H1 (cell line): Measurements from ENCODE around the gene ZNF609.

Source experiments
- ATF2 ChIP-seq: IDR thresholded peaks from 2 replicates; pipeline ENCODE4 v1.6.1; 2012; ENCODE audit warnings: low read length, inconsistent platforms
- CBX5 ChIP-seq: fragments of 300-800, 300-1000 bp; sonication (generic); IDR thresholded peaks from 2 replicates; pipeline ENCODE4 v1.7.1; 2016; ENCODE audit warnings: antibody characterized with exemption, low read length, low read depth
- CBX8 ChIP-seq: fragments of 300-800, 300-1000 bp; sonication (generic); IDR thresholded peaks from 2 replicates; pipeline ENCODE4 v1.7.1; 2016; ENCODE audit warnings: low read depth, low read length, borderline replicate concordance
- CHD1 ChIP-seq: IDR thresholded peaks from 2 replicates; pipeline ENCODE4 v1.6.1; 2012; ENCODE audit warnings: low read depth, low read length, improper control_type of control experiment
- CHD7 ChIP-seq: fragments of 300-600 bp; sonication (generic); IDR thresholded peaks from 2 replicates; pipeline ENCODE4 v1.7.1; 2012; ENCODE audit warnings: low read length, moderate library complexity, mild to moderate bottlenecking, inconsistent platforms; ENCODE audit not compliant: insufficient replicate concordance
- CTCF ChIP-seq, 3 experiments: IDR thresholded peaks; 1 replicate in 2 of 3; 2 replicates in 1 of 3; pipeline versions ENCODE4 v1.5.1 to v1.6.1; 2011; ENCODE audit warnings: low read length in 3 of 3, mild to moderate bottlenecking in 3 of 3, inconsistent platforms in 2 of 3, low read depth in 1 of 3, moderate library complexity in 1 of 3; ENCODE audit not compliant: insufficient read depth in 1 of 3; ENCODE audit errors: control extremely low read depth in 1 of 3
- EP300 ChIP-seq, 2 experiments: IDR thresholded peaks; 1 replicate in 1 of 2; 2 replicates in 1 of 2; pipeline ENCODE4 v1.6.1; 2011 to 2012; ENCODE audit warnings: low read depth in 2 of 2, low read length in 2 of 2, mild to moderate bottlenecking in 2 of 2, borderline replicate concordance in 1 of 2, inconsistent platforms in 1 of 2, moderate library complexity in 1 of 2
- EZH2 ChIP-seq: fragments of 200-600 bp; sonication (generic); IDR thresholded peaks from 2 replicates; pipeline ENCODE4 v1.7.1; 2012; ENCODE audit warnings: low read depth, mild to moderate bottlenecking, moderate library complexity, low read length, inconsistent platforms; ENCODE audit not compliant: severe bottlenecking
- JUND ChIP-seq: IDR thresholded peaks from 2 replicates; pipeline ENCODE4 v1.6.1; 2011; ENCODE audit warnings: mild to moderate bottlenecking, improper control_type of control experiment, low read length
- MAFK ChIP-seq: IDR thresholded peaks from 2 replicates; pipeline ENCODE4 v1.6.1; 2012; ENCODE audit warnings: low read depth, mild to moderate bottlenecking, improper control_type of control experiment, low read length
- POLR2A ChIP-seq, 2 experiments: IDR thresholded peaks; 1 replicate in 1 of 2; 2 replicates in 1 of 2; pipeline ENCODE4 v1.6.1; 2011; ENCODE audit warnings: low read depth in 2 of 2, low read length in 2 of 2, mild to moderate bottlenecking in 2 of 2; ENCODE audit errors: control extremely low read depth in 1 of 2
- RXRA ChIP-seq: IDR thresholded peaks from 2 replicates; pipeline ENCODE4 v1.6.1; 2011; ENCODE audit warnings: low read depth, mild to moderate bottlenecking, low read length, moderate library complexity; ENCODE audit not compliant: insufficient read depth
- YY1 ChIP-seq: IDR thresholded peaks from 2 replicates; pipeline ENCODE4 v1.6.1; 2011; ENCODE audit warnings: low read depth, mild to moderate bottlenecking, low read length
- ZNF274 ChIP-seq: IDR thresholded peaks from 2 replicates; pipeline ENCODE4 v1.7.0; 2012; ENCODE audit warnings: low read length, borderline replicate concordance; ENCODE audit errors: extremely low read depth

GRCh38 chr15:64685230-64685888 lies 225.0 kb downstream of the ZNF609 start:
- TF ChIP-seq POLR2A (IDR thresholded peaks at IDR 0.05; ENCODE audit: control extremely low read depth in 1 of 2, low read depth in 2 of 2, low read length in 2 of 2) (peak in 1 of 2 experiments; percentile 51; a peak in 1 of 3 replicates), CTCF (IDR thresholded peaks at IDR 0.05; ENCODE audit: control extremely low read depth in 1 of 3, insufficient read depth in 1 of 3, low read depth in 1 of 3, low read length in 3 of 3) (no peak), YY1 (no peak), JUND (no peak), EP300 (IDR thresholded peaks at IDR 0.05; ENCODE audit: borderline replicate concordance in 1 of 2, low read depth in 2 of 2, low read length in 2 of 2) (no peak), ATF2 (no peak), EZH2 (no peak), CHD1 (no peak), ZNF274 (no peak), CHD7 (no peak), RXRA (no peak), MAFK (no peak), CBX5 (no peak), CBX8 (no peak)
